ENCODE measurements around the gene YAP1.
"Not testable (repeated sequence)": the region's sequence is repeated elsewhere in the genome, so short reads cannot be mapped to it uniquely, and the experiment has no call there.

Gene YAP1

GRCh38 chr11:102241026-102241425 is 130.8 kb downstream of the YAP1 start:
- DNase-seq (ENCODE audit: low read depth in 2 of 2) = no peak

GRCh38 chr11:102243399-102243884 is 133.2 kb downstream of the YAP1 start:
- DNase-seq (ENCODE audit: low read depth in 2 of 2) = no peak

- no peak for DNase-seq (ENCODE audit: low read depth in 2 of 2)
These were observed 134.6 kb downstream of the YAP1 start for GRCh38 chr11:102244681-102245409.

- no peak for DNase-seq (ENCODE audit: low read depth in 2 of 2)
These were observed 141.2 kb downstream of the YAP1 start for GRCh38 chr11:102251423-102251822.

- DNase-seq (ENCODE audit: low read depth in 2 of 2) = no peak
These were observed 142.2 kb downstream of the YAP1 start for GRCh38 chr11:102252339-102252891.

- no peak for DNase-seq (ENCODE audit: low read depth in 2 of 2)
These were observed 142.9 kb downstream of the YAP1 start for GRCh38 chr11:102253020-102253715.

GRCh38 chr11:102254047-102254446 is 143.8 kb downstream of the YAP1 start:
- DNase-seq (ENCODE audit: low read depth in 2 of 2) = no peak

GRCh38 chr11:102256251-102256650 is 146.0 kb downstream of the YAP1 start:
- no peak for DNase-seq (ENCODE audit: low read depth in 2 of 2)

GRCh38 chr11:102260241-102260640 is 150.0 kb downstream of the YAP1 start:
- DNase-seq (ENCODE audit: low read depth in 2 of 2) = no peak

- no peak for DNase-seq (ENCODE audit: low read depth in 2 of 2)
These were observed 153.2 kb downstream of the YAP1 start for GRCh38 chr11:102263379-102264003.

- DNase-seq (ENCODE audit: low read depth in 2 of 2) = not testable (repeated sequence)
These were observed 154.5 kb downstream of the YAP1 start for GRCh38 chr11:102264704-102265103.

GRCh38 chr11:102266099-102266498 is 155.9 kb downstream of the YAP1 start:
- no peak for DNase-seq (ENCODE audit: low read depth in 2 of 2)

GRCh38 chr11:102267609-102268008 is 157.4 kb downstream of the YAP1 start:
- DNase-seq (ENCODE audit: low read depth in 2 of 2) = no peak

- peak; percentile 44 to 54 for DNase-seq (ENCODE audit: low read depth in 2 of 2)
These were observed 158.1 kb downstream of the YAP1 start for GRCh38 chr11:102268083-102268984.

- DNase-seq (ENCODE audit: low read depth in 2 of 2) = no peak
These were observed 158.8 kb downstream of the YAP1 start for GRCh38 chr11:102268985-102269470.

GRCh38 chr11:102269927-102270326 is 159.7 kb downstream of the YAP1 start:
- no peak for DNase-seq (ENCODE audit: low read depth in 2 of 2)

GRCh38 chr11:102272047-102272824 is 162.0 kb downstream of the YAP1 start:
- DNase-seq (ENCODE audit: low read depth in 2 of 2) = no peak

- DNase-seq (ENCODE audit: low read depth in 2 of 2) = no peak
These were observed 164.4 kb downstream of the YAP1 start for GRCh38 chr11:102274628-102275027.

GRCh38 chr11:102276362-102276761 is 166.1 kb downstream of the YAP1 start:
- DNase-seq (ENCODE audit: low read depth in 2 of 2) = no peak

GRCh38 chr11:102276783-102277182 is 166.5 kb downstream of the YAP1 start:
- no peak for DNase-seq (ENCODE audit: low read depth in 2 of 2)

All from activated CD8-positive, alpha-beta memory T cell treated with anti-CD3 and anti-CD28 coated beads for 4 hours (primary cell).